WTC11 (cell line): Measurements from ENCODE around the gene KRTAP5-3.

ENCODE experiments used
- CBFB ChIP-seq: sonication (generic); formaldehyde crosslinking; IDR thresholded peaks from 2 replicates; pipeline ENCODE4 v1.8.1; 2022; ENCODE audit warnings: mild to moderate bottlenecking, low read depth, missing genetic modification reagents
- IRF2 ChIP-seq: sonication (generic); formaldehyde crosslinking; IDR thresholded peaks from 2 replicates; pipeline ENCODE4 v1.8.0; 2022; ENCODE audit warnings: low read depth, missing genetic modification reagents, borderline replicate concordance
- NR1H2 ChIP-seq: sonication (generic); formaldehyde crosslinking; IDR thresholded peaks from 2 replicates; pipeline ENCODE4 v1.9.0; 2021; ENCODE audit warnings: mild to moderate bottlenecking, moderate library complexity, missing genetic modification reagents
- NR2C2 ChIP-seq: sonication (generic); formaldehyde crosslinking; IDR thresholded peaks from 2 replicates; pipeline ENCODE4 v1.8.0; 2022; ENCODE audit warnings: mild to moderate bottlenecking, missing genetic modification reagents
- TF ChIP-seq, protein P1 (sequence below): sonication (generic); formaldehyde crosslinking; conservative IDR thresholded peaks from 2 replicates; pipeline ENCODE4 v1.8.1; 2022; ENCODE audit warnings: mild to moderate bottlenecking, missing genetic modification reagents
- TF ChIP-seq, protein P2 (sequence below): fragments of 200-600 bp; IDR thresholded peaks from 2 replicates; pipeline ENCODE4 v1.8.0; 2022; ENCODE audit warnings: antibody characterized with exemption
- TF ChIP-seq, protein P3 (sequence below): sonication (generic); formaldehyde crosslinking; IDR thresholded peaks from 2 replicates; pipeline ENCODE4 v1.8.1; 2022; ENCODE audit warnings: mild to moderate bottlenecking, missing genetic modification reagents, moderate library complexity, borderline replicate concordance
- TF ChIP-seq, protein P4 (sequence below): sonication (generic); formaldehyde crosslinking; IDR thresholded peaks from 2 replicates; pipeline ENCODE4 v1.8.1; 2023; ENCODE audit warnings: mild to moderate bottlenecking, moderate library complexity, missing genetic modification reagents
- TF ChIP-seq, protein P5 (sequence below): fragments of 250-450 bp; sonication (Bioruptor Pico); IDR thresholded peaks from 2 replicates; pipeline ENCODE4 v1.9.0; 2021; ENCODE audit warnings: moderate library complexity, mild to moderate bottlenecking, inconsistent platforms, borderline replicate concordance
- TF ChIP-seq, protein P6 (sequence below): sonication (generic); formaldehyde crosslinking; IDR thresholded peaks from 2 replicates; pipeline ENCODE4 v1.8.1; 2023; ENCODE audit warnings: mild to moderate bottlenecking, missing genetic modification reagents, borderline replicate concordance
- TF ChIP-seq, protein P7 (sequence below): fragments of 250-450 bp; sonication (Bioruptor Pico); conservative IDR thresholded peaks from 2 replicates; pipeline ENCODE4 v1.9.0; 2021; ENCODE audit warnings: mild to moderate bottlenecking
- TF ChIP-seq, protein P8 (sequence below): sonication (generic); formaldehyde crosslinking; IDR thresholded peaks from 2 replicates; pipeline ENCODE4 v1.8.0; 2022; ENCODE audit warnings: mild to moderate bottlenecking, missing genetic modification reagents
- TF ChIP-seq, protein P9 (sequence below): sonication (generic); formaldehyde crosslinking; IDR thresholded peaks from 2 replicates; pipeline ENCODE4 v1.8.1; 2023; ENCODE audit warnings: mild to moderate bottlenecking, missing genetic modification reagents

DNA sequence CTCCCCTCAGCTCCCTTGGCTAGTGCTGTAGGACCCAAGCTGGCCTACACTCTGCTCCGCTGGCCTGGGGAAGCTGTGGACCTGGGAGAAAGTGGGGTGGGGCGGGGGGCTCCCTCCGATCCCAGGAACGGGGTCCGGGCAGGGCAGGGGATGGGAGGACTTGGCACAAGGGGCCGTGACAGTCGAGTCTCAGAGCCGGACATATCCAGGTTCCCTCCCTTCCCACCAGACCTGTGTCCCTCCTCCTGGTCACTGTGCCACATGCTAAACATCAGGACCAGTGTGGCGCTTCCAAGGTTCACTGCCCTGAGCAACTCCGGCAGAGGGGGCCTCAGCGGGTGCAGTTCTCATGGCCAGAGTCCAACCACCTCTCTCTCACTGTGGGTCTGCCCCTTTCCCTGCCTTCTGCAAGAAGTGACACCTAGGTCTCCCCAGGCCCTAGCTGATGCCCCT lies 38.2 kb downstream of the KRTAP5-3 start:
- TF ChIP-seq, protein P1, sequence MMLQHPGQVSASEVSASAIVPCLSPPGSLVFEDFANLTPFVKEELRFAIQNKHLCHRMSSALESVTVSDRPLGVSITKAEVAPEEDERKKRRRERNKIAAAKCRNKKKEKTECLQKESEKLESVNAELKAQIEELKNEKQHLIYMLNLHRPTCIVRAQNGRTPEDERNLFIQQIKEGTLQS (CRISPR knock-in tag): no peak
- TF ChIP-seq, protein P2, sequence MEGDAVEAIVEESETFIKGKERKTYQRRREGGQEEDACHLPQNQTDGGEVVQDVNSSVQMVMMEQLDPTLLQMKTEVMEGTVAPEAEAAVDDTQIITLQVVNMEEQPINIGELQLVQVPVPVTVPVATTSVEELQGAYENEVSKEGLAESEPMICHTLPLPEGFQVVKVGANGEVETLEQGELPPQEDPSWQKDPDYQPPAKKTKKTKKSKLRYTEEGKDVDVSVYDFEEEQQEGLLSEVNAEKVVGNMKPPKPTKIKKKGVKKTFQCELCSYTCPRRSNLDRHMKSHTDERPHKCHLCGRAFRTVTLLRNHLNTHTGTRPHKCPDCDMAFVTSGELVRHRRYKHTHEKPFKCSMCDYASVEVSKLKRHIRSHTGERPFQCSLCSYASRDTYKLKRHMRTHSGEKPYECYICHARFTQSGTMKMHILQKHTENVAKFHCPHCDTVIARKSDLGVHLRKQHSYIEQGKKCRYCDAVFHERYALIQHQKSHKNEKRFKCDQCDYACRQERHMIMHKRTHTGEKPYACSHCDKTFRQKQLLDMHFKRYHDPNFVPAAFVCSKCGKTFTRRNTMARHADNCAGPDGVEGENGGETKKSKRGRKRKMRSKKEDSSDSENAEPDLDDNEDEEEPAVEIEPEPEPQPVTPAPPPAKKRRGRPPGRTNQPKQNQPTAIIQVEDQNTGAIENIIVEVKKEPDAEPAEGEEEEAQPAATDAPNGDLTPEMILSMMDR: no peak
- TF ChIP-seq, protein P3, sequence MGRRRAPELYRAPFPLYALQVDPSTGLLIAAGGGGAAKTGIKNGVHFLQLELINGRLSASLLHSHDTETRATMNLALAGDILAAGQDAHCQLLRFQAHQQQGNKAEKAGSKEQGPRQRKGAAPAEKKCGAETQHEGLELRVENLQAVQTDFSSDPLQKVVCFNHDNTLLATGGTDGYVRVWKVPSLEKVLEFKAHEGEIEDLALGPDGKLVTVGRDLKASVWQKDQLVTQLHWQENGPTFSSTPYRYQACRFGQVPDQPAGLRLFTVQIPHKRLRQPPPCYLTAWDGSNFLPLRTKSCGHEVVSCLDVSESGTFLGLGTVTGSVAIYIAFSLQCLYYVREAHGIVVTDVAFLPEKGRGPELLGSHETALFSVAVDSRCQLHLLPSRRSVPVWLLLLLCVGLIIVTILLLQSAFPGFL: no peak
- TF ChIP-seq, protein P4, sequence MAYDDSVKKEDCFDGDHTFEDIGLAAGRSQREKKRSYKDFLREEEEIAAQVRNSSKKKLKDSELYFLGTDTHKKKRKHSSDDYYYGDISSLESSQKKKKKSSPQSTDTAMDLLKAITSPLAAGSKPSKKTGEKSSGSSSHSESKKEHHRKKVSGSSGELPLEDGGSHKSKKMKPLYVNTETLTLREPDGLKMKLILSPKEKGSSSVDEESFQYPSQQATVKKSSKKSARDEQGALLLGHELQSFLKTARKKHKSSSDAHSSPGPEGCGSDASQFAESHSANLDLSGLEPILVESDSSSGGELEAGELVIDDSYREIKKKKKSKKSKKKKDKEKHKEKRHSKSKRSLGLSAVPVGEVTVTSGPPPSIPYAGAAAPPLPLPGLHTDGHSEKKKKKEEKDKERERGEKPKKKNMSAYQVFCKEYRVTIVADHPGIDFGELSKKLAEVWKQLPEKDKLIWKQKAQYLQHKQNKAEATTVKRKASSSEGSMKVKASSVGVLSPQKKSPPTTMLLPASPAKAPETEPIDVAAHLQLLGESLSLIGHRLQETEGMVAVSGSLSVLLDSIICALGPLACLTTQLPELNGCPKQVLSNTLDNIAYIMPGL: no peak
- TF ChIP-seq, protein P5, sequence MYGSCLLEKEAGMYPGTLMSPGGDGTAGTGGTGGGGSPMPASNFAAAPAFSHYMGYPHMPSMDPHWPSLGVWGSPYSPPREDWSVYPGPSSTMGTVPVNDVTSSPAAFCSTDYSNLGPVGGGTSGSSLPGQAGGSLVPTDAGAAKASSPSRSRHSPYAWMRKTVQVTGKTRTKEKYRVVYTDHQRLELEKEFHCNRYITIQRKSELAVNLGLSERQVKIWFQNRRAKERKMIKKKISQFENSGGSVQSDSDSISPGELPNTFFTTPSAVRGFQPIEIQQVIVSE (CRISPR knock-in tag): no peak
- TF ChIP-seq, protein P6, sequence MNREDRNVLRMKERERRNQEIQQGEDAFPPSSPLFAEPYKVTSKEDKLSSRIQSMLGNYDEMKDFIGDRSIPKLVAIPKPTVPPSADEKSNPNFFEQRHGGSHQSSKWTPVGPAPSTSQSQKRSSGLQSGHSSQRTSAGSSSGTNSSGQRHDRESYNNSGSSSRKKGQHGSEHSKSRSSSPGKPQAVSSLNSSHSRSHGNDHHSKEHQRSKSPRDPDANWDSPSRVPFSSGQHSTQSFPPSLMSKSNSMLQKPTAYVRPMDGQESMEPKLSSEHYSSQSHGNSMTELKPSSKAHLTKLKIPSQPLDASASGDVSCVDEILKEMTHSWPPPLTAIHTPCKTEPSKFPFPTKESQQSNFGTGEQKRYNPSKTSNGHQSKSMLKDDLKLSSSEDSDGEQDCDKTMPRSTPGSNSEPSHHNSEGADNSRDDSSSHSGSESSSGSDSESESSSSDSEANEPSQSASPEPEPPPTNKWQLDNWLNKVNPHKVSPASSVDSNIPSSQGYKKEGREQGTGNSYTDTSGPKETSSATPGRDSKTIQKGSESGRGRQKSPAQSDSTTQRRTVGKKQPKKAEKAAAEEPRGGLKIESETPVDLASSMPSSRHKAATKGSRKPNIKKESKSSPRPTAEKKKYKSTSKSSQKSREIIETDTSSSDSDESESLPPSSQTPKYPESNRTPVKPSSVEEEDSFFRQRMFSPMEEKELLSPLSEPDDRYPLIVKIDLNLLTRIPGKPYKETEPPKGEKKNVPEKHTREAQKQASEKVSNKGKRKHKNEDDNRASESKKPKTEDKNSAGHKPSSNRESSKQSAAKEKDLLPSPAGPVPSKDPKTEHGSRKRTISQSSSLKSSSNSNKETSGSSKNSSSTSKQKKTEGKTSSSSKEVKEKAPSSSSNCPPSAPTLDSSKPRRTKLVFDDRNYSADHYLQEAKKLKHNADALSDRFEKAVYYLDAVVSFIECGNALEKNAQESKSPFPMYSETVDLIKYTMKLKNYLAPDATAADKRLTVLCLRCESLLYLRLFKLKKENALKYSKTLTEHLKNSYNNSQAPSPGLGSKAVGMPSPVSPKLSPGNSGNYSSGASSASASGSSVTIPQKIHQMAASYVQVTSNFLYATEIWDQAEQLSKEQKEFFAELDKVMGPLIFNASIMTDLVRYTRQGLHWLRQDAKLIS (CRISPR knock-in tag): no peak
- TF ChIP-seq NR1H2 (no peak), CBFB (CRISPR knock-in tag) (no peak), NR2C2 (CRISPR knock-in tag) (no peak), IRF2 (CRISPR knock-in tag) (no peak)
- TF ChIP-seq, protein P7, sequence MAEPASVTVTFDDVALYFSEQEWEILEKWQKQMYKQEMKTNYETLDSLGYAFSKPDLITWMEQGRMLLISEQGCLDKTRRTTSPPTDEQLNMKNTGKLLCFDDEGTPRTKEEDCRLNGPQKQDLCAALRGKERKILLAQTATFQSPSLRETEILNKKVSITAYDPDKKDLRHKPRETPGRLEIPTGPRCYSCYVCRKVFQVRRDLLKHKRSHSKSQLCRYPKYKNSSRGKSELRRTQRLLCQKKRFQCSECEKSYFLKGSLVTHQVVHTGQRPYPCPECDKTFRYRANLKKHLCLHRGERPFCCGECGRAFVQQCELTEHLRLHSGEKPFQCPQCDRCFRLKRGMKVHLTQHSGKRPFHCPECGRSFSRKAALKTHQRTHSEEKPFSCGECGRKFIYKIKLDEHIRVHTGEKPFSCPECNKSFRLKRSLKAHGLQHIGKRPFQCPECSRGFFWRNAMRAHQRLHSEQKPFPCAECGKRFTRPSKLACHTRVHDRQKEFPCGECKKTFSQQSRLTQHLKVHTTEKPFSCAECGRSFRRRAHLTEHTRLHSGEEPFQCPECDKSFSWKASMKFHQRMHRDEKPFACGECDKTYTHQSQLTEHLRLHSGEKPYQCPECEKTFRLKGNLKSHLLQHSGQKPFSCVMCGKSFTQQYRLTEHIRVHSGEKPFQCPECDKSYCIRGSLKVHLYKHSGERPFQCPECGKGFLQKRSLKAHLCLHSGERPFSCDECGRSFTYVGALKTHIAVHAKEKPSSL (CRISPR knock-in tag): no peak
- TF ChIP-seq, protein P8, sequence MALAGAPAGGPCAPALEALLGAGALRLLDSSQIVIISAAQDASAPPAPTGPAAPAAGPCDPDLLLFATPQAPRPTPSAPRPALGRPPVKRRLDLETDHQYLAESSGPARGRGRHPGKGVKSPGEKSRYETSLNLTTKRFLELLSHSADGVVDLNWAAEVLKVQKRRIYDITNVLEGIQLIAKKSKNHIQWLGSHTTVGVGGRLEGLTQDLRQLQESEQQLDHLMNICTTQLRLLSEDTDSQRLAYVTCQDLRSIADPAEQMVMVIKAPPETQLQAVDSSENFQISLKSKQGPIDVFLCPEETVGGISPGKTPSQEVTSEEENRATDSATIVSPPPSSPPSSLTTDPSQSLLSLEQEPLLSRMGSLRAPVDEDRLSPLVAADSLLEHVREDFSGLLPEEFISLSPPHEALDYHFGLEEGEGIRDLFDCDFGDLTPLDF: no peak
- TF ChIP-seq, protein P9, sequence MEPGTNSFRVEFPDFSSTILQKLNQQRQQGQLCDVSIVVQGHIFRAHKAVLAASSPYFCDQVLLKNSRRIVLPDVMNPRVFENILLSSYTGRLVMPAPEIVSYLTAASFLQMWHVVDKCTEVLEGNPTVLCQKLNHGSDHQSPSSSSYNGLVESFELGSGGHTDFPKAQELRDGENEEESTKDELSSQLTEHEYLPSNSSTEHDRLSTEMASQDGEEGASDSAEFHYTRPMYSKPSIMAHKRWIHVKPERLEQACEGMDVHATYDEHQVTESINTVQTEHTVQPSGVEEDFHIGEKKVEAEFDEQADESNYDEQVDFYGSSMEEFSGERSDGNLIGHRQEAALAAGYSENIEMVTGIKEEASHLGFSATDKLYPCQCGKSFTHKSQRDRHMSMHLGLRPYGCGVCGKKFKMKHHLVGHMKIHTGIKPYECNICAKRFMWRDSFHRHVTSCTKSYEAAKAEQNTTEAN (CRISPR knock-in tag): no peak
